Suppressor macrophage treated with lipopolysaccharide for 1 hour (primary cell): Measurements from ENCODE around the gene NPHP4.

Experiments used
- DNase-seq, 3 donors: peaks; one replicate each; pipeline ENCODE4 v3.0.0-alpha.2; 2020 to 2022

The NPHP4 gene

GRCh38 chr1:5992026-5992813 is at the start of gene NPHP4:
NPHP4 (minus strand) TSS chr1:5992425; CDS start chr1:5986289, 6,136 bp downstream.
- peak; percentile 99 for DNase-seq

GRCh38 chr1:6041432-6042062 is 49.3 kb upstream of the NPHP4 start:
- peak; percentile 42 to 73 (median 47) for DNase-seq

GRCh38 chr1:6040861-6041415 is 48.7 kb upstream of the NPHP4 start:
- DNase-seq = peak; percentile 22 to 51 (median 50)

- DNase-seq = no peak
Measured at GRCh38 chr1:6040444-6040843, 48.2 kb upstream of the NPHP4 start.

- no peak for DNase-seq
Measured at GRCh38 chr1:6039031-6039430, 46.8 kb upstream of the NPHP4 start.

- DNase-seq = no peak
Measured at GRCh38 chr1:6038603-6039002, 46.4 kb upstream of the NPHP4 start.

GRCh38 chr1:6037338-6037762 is 45.1 kb upstream of the NPHP4 start:
- no peak for DNase-seq

- no peak for DNase-seq
Measured at GRCh38 chr1:6035719-6036118, 43.5 kb upstream of the NPHP4 start.

- DNase-seq = no peak
Measured at GRCh38 chr1:6035303-6035702, 43.1 kb upstream of the NPHP4 start.

- no peak for DNase-seq
Measured at GRCh38 chr1:6034750-6035096, 42.5 kb upstream of the NPHP4 start.

GRCh38 chr1:6033986-6034749 is 41.9 kb upstream of the NPHP4 start:
- DNase-seq = peak in 2 of 3 donors; percentile 26 to 62

GRCh38 chr1:6033124-6033523 is 40.9 kb upstream of the NPHP4 start:
- DNase-seq = no peak

GRCh38 chr1:6030547-6031261 is 38.5 kb upstream of the NPHP4 start:
- DNase-seq = no peak

- DNase-seq = no peak
Measured at GRCh38 chr1:6030132-6030531, 37.9 kb upstream of the NPHP4 start.

GRCh38 chr1:6029351-6029750 is 37.1 kb upstream of the NPHP4 start:
- no peak for DNase-seq

GRCh38 chr1:6028042-6028850 is 36.0 kb upstream of the NPHP4 start:
- peak; percentile 85 to 91 (median 90) for DNase-seq

GRCh38 chr1:6027591-6027990 is 35.4 kb upstream of the NPHP4 start:
- DNase-seq = peak; percentile 47 to 51 (median 49)

- peak; percentile 85 to 91 (median 88) for DNase-seq
Measured at GRCh38 chr1:6026095-6026809, 34.0 kb upstream of the NPHP4 start.

- DNase-seq = peak; percentile 79 to 84 (median 80)
Measured at GRCh38 chr1:6025269-6026094, 33.3 kb upstream of the NPHP4 start.

GRCh38 chr1:6024376-6024775 is 32.2 kb upstream of the NPHP4 start:
- no peak for DNase-seq
